CD4-positive, alpha-beta T cell treated with Interleukin-2 at 100 ng/mL for 4 hours (primary cell): ENCODE measurements around the gene IRF4.

ENCODE experiments used
- DNase-seq: peaks from one replicate; pipeline ENCODE4 v3.0.0-alpha.2; 2020; ENCODE audit warnings: low spot score

IRF4 gene

GRCh38 chr6:353642-354614 is 37.6 kb upstream of the IRF4 start:
- no peak for DNase-seq

- no peak for DNase-seq
These were observed 36.8 kb upstream of the IRF4 start for GRCh38 chr6:354631-355280.

- DNase-seq, result no peak
These were observed 36.0 kb upstream of the IRF4 start for GRCh38 chr6:355373-356208.

- DNase-seq, result no peak
These were observed 34.7 kb upstream of the IRF4 start for GRCh38 chr6:356828-357251.

GRCh38 chr6:357261-357790 is 34.2 kb upstream of the IRF4 start:
- DNase-seq, result no peak

GRCh38 chr6:357791-358341 is 33.7 kb upstream of the IRF4 start:
- DNase-seq, result no peak

GRCh38 chr6:358432-358831 is 33.1 kb upstream of the IRF4 start:
- DNase-seq, result no peak

- no peak for DNase-seq
These were observed 32.7 kb upstream of the IRF4 start for GRCh38 chr6:358847-359246.

- no peak for DNase-seq
These were observed 32.1 kb upstream of the IRF4 start for GRCh38 chr6:359261-360035.

- no peak for DNase-seq
These were observed 31.2 kb upstream of the IRF4 start for GRCh38 chr6:360349-360748.

GRCh38 chr6:360764-361373 is 30.7 kb upstream of the IRF4 start:
- no peak for DNase-seq

- DNase-seq, result no peak
These were observed 30.0 kb upstream of the IRF4 start for GRCh38 chr6:361411-362132.

GRCh38 chr6:362231-362923 is 29.2 kb upstream of the IRF4 start:
- DNase-seq, result no peak

- no peak for DNase-seq
These were observed 28.7 kb upstream of the IRF4 start for GRCh38 chr6:362924-363249.

- DNase-seq, result no peak
These were observed 28.3 kb upstream of the IRF4 start for GRCh38 chr6:363291-363690.

GRCh38 chr6:363909-364308 is 27.6 kb upstream of the IRF4 start:
- no peak for DNase-seq

GRCh38 chr6:364609-365540 is 26.7 kb upstream of the IRF4 start:
- DNase-seq, result no peak

GRCh38 chr6:365835-366234 is 25.7 kb upstream of the IRF4 start:
- no peak for DNase-seq
